TTC549 (cell line): ENCODE data around the gene SLC23A3.
A peak's percentile ranks its signal among the peaks of the same experiment; 100 is the strongest.

ENCODE experiments used
- FAIRE-seq: peaks from 2 replicates; lab custom pipeline; 2012; peaks lifted over from hg19 to GRCh38; lab: Jason Lieb, UNC

The SLC23A3 gene

DNA sequence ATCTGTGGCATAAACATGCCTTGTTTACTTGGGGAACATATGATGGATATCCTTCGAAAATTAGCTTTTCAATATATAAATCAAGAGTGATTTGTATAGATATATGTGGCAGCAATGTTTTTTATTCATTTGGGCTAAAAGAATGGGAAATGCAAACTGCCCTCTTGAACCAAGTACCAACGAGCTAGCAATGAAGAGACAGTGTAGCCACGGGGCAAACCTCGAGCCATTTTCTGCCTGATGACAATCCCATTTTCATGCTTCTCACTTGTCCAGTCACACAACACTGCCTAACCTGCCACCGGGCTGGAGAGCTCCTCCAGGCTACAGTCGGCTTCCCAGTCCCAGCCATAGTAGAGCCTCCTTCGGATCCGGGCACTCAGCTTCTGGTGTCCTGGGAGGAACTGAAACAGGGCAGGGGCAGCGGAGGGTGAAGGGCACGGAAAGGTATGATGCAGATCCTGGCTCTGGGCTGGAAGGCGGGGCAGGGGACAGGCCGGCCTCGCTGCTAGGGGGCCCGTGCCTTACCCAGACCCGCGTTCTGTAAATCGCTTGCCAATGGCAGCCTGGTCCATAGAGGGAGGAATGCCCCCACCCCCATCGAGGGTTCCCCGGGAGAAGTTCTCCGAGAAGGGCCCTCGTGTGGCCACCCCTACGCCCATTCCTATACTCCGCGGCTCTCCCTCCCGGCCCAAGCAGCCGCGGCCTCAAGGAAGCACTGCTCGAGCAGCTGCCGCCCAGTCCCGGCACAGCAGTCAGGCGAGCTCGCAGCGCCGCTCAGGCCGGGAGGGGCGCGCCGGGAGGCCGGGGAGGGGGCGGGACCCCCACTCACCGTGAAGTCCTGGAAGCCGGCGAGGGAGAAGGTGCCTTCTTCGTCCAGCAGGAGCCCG is 6.3 kb upstream of the SLC23A3 start:
- FAIRE-seq: no peak

- FAIRE-seq: no peak
Observed at GRCh38 chr2:219175486-219175885, 5.7 kb upstream of the SLC23A3 start.

DNA sequence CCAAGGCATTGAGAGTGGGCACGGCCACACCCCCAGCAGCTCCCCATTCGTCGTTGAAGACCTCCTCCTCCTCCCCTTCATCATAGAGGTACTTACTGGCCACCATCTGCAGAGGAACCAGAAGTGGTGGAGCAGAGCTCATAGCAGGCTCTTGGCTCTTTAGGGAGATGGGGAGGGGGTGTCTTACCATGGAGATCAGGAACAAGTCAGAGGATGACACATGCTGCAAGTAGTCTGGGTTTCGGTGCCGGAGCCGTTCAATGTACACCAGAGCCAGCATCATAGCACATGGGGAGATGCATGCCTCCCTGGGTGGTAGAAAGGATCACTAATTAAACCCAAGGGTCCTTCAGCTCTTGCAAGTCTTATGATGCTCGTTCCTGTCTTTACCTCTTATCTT is 5.0 kb upstream of the SLC23A3 start:
- no peak for FAIRE-seq

DNA sequence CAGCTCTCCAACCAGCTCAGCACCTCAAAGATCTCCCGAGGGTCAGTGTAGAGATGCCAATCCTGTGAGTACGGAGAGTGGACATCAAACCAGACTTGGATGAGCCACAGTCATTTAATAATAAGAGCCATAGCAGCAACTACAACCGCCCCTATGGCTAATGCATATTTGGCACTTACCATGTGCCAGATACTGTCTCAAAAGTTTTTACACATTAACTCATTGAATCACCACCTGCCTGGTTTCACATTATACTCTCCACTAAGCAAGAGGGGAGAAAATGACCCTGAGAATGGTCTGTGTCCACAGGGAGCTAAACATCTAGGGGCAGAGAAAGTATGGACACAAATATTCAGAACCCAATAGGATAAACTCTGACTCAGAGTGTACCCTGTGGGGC is 4.3 kb upstream of the SLC23A3 start:
- FAIRE-seq: no peak

GRCh38 chr2:219173176-219173575 is 3.3 kb upstream of the SLC23A3 start:
- FAIRE-seq: no peak

DNA sequence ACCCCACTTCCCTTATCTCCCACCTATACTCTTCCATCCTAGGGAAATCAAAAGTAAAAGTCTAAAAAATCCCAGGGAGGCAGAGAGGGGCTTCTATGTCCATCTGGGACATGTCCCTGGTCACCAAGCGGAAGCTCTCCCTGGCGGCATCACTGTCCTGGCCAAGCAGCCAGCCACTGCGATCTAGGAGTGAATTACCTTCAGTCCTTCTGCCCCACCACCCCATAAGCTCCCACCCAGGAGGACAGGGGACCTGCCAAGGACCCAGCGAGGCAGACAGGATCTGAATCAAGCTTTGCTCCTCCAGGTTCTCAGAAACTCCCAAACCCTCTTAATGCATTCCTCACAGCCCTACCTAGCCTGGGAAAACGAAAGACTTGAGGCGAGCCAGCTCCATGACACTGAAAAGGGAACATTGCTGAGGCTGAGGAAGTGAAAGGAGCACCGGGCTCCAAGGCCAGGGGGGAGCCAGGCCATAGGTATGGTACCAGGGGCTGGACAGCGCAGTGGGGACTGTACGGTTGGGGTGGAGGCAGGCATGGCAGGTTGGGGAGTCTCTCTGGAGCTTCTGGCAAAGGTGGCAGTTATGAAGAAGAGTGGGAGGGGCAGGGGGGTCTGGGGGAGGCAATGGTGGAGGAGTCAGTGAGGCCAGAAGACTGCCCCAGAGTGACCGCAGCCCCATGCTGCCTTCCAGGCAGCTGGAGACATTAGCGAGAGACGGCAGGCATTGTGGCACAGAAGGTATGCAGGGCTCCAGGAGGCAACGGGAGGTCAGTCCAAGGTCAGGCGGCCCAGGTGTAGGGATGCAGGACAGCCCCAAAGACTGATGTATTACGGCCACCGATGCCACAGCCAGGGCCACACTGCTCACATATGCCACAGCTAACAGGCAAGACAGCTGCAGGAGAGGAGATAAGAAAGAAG is 2.7 kb upstream of the SLC23A3 start:
- FAIRE-seq: no peak

- peak; percentile 68 for FAIRE-seq
Observed at GRCh38 chr2:219171231-219171651, 1.4 kb upstream of the SLC23A3 start.

DNA sequence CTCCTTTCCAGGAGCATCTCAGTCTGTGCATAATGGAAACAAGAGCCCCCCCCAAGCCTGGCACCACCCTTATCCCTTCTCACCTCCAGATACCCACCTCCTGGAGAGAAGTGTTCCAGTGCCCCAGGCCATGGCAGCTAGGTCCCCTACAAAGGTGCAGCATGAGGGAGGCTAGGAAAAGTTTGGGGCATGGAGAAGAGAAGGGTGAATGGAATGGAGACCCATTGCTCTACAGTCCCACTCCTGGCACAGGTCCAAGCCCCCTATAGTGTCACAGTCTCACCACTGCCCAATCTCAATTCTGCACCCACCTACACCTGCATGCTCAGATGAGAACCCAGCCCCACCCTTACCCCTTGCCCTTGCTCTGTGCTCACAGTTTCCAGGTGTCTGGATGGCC is 897 bp downstream of the SLC23A3 start:
- FAIRE-seq: no peak

GRCh38 chr2:219168526-219168925 is 1.3 kb downstream of the SLC23A3 start:
- no peak for FAIRE-seq

DNA sequence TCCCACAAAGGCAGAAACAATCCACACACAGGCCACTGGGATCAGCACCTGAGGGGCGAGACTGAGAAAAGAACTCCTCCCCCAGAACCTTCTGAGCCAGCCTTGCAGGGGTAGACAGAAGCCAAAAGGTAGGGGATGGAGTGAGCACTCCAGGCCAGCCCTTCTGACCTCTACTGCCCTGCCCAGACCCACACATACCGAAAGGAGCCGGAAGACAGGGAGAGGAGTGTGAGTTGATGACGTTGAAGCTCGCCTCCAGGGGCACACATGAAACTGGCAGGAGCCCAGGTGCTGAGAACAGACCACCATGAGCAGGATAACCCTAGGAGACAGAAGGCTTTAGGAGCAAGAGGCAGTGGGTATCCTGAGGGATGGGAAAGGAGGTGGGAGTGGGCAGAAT is 1.8 kb downstream of the SLC23A3 start:
- FAIRE-seq: no peak

- FAIRE-seq: no peak
Observed at GRCh38 chr2:219165058-219165911, 4.5 kb downstream of the SLC23A3 start.

DNA sequence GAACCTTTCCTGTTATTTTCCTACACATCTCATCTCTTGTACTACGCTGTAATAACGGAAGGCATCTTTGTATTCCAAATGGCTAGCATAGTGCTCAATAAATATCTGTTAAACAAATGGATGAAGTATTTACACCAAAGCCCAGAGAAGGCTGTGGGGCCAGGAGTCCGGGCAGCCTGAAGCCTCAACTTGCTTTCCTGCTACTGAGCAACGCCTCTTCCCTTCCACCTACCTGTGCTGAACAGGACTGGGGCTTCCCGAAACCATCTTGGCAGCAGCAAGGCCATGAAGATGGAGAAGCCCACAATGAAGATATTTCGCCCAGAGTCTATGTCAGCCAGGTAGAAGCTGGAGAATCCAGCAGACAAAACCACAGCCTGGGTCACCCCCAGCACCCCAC is 6.7 kb downstream of the SLC23A3 start:
- no peak for FAIRE-seq

- FAIRE-seq: no peak
Observed at GRCh38 chr2:219161097-219161496, 8.7 kb downstream of the SLC23A3 start.

DNA sequence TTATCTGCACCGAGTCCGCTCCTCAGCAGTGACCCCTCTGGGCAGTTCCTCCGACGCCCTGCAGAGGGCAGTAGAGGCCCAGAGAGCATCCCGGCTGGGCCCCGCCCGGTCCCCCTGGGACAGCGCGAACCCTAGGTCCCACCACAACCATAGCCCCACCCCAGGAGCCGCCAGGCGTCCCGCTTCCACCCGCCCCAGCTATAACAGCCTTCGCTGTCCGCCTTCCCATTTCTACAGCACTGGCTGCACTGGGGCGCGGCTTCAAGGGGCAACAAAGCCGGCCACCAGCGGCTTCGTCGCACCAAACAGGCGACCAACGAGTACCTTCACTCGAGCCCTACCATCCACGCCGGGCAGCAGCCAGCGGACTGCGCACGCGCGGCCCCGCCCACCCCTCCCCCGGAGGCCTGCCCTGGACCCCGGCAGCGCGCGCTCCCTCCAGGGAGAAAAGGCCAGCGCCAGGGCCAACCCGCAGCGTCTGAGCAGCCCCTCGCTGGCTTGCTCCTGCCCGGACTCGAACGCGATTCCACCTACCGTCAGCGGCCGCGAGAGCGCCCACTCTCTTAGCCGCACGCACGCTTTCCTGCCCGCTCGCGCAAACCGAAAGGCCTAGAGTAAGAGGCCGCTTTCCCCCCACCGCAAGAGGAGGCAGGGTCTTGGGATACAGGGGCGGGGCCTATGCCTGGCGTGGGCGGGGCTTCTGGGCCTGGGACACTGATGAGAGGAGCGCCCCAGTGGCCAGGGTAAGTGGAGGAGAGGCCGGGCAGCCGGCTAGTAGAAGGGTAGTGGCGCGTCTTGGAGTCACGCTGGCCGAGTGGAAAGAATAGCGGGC is 9.4 kb downstream of the SLC23A3 start, which contains the start of gene NHEJ1:
TSS of gene NHEJ1 (minus strand) at position 630 of the 832 bp plus-strand sequence. CDS start 2,453 bp downstream, outside the sequence.
- no peak for FAIRE-seq

DNA sequence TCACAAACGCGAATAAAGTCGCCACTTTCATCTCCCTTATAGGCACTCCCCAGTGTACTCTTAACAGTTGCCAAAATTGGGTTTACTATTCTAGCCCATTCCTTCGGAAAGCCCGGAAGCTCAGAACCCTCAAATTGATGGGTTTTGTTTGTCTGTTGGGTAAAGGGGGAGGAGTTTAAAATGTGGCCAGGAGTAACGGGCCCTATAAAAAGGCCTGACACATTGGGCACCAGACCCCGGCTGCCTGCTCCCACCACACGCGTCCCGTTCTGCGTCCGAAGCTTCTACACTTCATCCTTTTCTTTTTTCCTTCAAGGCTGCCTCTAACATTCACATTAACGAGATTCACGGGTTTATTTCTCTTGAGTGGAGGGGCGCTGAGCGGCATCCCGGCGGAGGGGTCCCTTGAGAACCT is 10.1 kb downstream of the SLC23A3 start:
- FAIRE-seq: no peak

- no peak for FAIRE-seq
Observed at GRCh38 chr2:219158586-219158985, 11.2 kb downstream of the SLC23A3 start.

DNA sequence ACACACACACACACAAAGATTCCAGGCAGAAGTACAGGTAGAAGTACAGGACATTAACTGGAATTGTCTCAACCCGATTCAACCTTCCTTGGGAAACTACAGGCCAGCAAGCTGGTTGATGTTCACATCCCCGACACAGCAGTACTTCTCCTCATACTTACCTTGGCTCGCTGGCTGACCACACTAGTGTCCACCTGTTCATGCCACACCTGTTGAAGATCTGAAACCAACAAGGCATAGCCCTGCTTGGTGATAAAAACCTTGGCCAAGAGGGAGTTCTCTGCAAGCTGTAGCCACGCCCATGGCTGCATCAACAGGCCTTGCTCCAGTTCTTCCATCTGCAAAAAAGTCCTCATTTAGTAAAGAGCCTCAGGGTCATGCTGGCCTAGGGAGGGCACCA is 11.8 kb downstream of the SLC23A3 start:
- no peak for FAIRE-seq

DNA sequence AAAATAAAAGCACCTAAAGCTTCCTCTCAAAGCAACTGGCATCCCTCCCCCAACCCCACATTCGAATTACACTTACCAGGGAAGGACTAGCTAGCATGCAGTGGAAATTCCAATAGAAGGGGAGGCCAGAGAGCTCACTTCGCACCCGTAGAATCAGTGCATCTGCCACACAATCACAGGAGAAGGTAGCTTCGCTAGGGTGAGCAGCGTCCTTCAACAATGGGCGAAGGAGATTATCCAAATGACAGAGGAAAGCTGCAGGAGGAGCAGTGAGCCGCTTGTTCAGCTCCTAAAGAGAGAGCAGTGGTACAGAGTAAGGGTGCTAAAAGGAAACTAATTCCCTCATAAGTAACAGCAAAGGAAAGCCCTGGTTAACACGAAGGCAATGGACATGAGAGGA is 12.4 kb downstream of the SLC23A3 start:
- no peak for FAIRE-seq

DNA sequence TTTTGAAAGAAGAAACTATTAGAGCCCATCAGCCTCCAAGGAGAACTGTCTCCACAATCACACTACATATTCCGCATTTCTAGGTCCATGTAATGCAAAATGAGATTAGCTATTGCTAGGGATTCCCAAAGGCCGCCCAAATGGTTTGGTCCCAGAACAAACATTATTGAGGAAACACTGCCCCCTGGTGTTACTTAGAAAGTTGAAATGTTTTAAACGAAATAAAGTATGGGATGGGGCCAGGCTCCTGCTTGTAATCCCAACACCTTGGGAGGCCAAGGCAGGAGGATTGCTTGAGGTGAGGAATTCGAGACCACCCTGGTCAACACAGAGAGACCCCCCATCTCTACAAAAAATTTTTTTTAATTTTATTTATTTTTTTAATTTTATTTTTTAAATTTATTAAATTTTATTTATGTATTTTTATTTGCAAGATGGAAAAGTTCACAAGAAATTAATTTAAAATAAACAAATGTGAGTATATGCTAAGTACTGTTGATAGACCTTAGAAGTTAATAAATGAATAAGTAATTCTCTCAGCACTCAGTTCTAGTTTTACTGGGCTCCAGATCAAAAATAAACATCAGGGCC is 14.7 kb downstream of the SLC23A3 start:
- FAIRE-seq: peak; percentile 13

DNA sequence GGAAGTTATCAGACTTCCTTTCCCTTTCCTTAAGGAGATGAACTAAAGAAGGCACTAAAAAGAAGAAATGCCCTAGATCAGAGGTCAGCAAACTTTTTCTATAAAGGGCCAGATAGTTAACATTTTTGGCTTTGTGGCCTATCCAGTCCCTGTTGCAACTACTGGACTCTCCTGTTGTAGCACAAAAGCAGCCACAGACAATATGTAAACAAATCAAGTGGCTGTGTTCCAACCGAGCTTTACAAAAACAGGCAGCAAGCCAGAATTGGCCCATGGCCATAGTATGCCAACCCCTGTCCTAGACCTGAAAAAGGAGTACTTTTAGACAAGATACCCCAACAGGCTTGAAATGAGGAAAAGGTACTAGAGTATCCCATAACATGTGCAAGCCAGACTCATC is 20.2 kb downstream of the SLC23A3 start:
- no peak for FAIRE-seq

DNA sequence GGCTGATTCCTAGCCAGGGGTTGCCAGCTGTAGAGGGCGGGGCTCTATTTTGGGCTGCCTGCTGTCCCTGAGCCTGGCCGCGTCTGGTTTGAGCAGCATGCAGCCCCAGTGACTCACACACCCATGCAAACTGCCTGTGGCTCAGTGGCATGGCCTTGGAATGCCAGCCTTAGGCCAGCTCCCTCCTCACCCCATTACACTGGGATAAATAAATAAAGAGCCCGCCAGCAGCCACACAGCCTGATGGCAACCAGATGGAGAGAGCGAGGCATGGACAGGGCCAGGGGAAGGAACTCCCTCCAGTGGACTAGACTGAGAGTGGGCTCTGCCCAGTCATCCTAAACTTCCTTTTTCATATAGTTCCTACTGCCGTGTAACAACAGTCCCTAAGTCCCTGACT is 27.5 kb downstream of the SLC23A3 start:
- no peak for FAIRE-seq
